Endothelial cell of umbilical vein (primary cell): Measurements from ENCODE around the gene CHN2. TPM values are rescaled to one million over a fixed set of nuclear protein-coding genes. Genes with fewer than 3 reads are reported as not detected.

Experiments
- BruUV-seq: library from RNA; stranded (reverse); fragments of 400-500 nt; replicated peaks from 2 replicates; lab custom pipeline; 2021; lab: Mats Ljungman, UMichigan
- CTCF ChIA-PET: fragments of 300-600, 350-600 bp; sonication (Branson Sonifier 250); formaldehyde crosslinking; loops from one replicate; lab custom pipeline; 2021; ENCODE audit warnings: antibody characterized with exemption, inconsistent platforms; lab: Charles Lee
- POLR2A ChIA-PET: fragments of 300-600, 350-600 bp; sonication (Branson Sonifier 250); formaldehyde crosslinking; loops from one replicate; lab custom pipeline; 2021; ENCODE audit warnings: antibody characterized with exemption, inconsistent platforms; lab: Charles Lee
- DNase-seq: peaks from one replicate; pipeline ENCODE4 v3.0.0-alpha.2; 2011; ENCODE audit warnings: low read depth, low spot score
- FAIRE-seq: peaks from 2 replicates; lab custom pipeline; 2011; peaks lifted over from hg19 to GRCh38; lab: Jason Lieb, UNC
- H2AFZ ChIP-seq: 2 replicates; pipeline ENCODE4 v1.6.0; 2012; ENCODE audit warnings: low read depth, low read length, control low read depth, inconsistent platforms
- H3K27ac ChIP-seq: 2 replicates; pipeline ENCODE4 v1.5.1; 2011; ENCODE audit warnings: low read depth, mild to moderate bottlenecking, control low read depth, low read length, moderate library complexity; ENCODE audit not compliant: insufficient read depth
- H3K27me3 ChIP-seq, 2 experiments: 2 replicates each; pipeline versions ENCODE4 v1.6.0 to v1.6.1; 2011; ENCODE audit warnings: low read length in 2 of 2, mixed read lengths in 1 of 2; ENCODE audit not compliant: control insufficient read depth in 2 of 2, insufficient read depth in 2 of 2
- H3K36me3 ChIP-seq, 2 experiments: 2 replicates in 1 of 2; 3 replicates in 1 of 2; pipeline ENCODE4 v1.5.1; 2011; ENCODE audit warnings: low read length in 2 of 2, mild to moderate bottlenecking in 1 of 2, moderate library complexity in 1 of 2; ENCODE audit not compliant: control insufficient read depth in 2 of 2, insufficient read depth in 2 of 2; ENCODE audit errors: extremely low read depth in 1 of 2
- H3K4me1 ChIP-seq: 3 replicates; pipeline ENCODE4 v1.5.1; 2011; ENCODE audit warnings: mild to moderate bottlenecking, low read length; ENCODE audit not compliant: control insufficient read depth, insufficient read depth; ENCODE audit errors: extremely low read depth
- H3K4me2 ChIP-seq: 2 replicates; pipeline ENCODE4 v1.6.1; 2011; ENCODE audit warnings: low read length, control low read depth, mixed read lengths; ENCODE audit not compliant: insufficient read depth
- H3K4me3 ChIP-seq, 3 experiments: fragments of 200-600 bp in 1 of 3; sonication (generic), shearing (Covaris generic) in 1 of 3; replicated peaks in 1 of 3; 2 replicates each; pipeline ENCODE4 v1.5.1; 2011 to 2016; ENCODE audit warnings: control low read depth in 3 of 3, low read length in 3 of 3, mild to moderate bottlenecking in 2 of 3, inconsistent platforms in 1 of 3, low read depth in 1 of 3, moderate library complexity in 1 of 3; ENCODE audit not compliant: insufficient read depth in 1 of 3
- H3K79me2 ChIP-seq: 2 replicates; pipeline ENCODE4 v1.6.0; 2012; ENCODE audit warnings: low read length, inconsistent platforms; ENCODE audit not compliant: control insufficient read depth, insufficient read depth
- H3K9ac ChIP-seq: replicated peaks from 2 replicates; pipeline ENCODE3; 2011; ENCODE audit warnings: low read length, control low read depth; ENCODE audit not compliant: insufficient read depth; ENCODE audit errors: extremely low read depth
- H3K9me1 ChIP-seq: replicated peaks from 3 replicates; pipeline ENCODE4 v1.6.0; 2011; ENCODE audit warnings: mild to moderate bottlenecking, low read length; ENCODE audit not compliant: control insufficient read depth, insufficient read depth; ENCODE audit errors: extremely low read depth
- H3K9me3 ChIP-seq: replicated peaks from 2 replicates; pipeline ENCODE4 v1.5.1; 2012; ENCODE audit warnings: low read length, inconsistent platforms; ENCODE audit not compliant: control insufficient read depth, insufficient read depth
- H4K20me1 ChIP-seq: replicated peaks from 2 replicates; pipeline ENCODE3; 2011; ENCODE audit warnings: mild to moderate bottlenecking, low read length; ENCODE audit not compliant: control insufficient read depth, insufficient read depth; ENCODE audit errors: extremely low read depth
- CTCF ChIP-seq, 2 donors: IDR thresholded peaks; 1 replicate in 1 of 2; 2 replicates in 1 of 2; pipeline ENCODE4 v1.5.1; 2011; ENCODE audit warnings: low read length in 2 of 2, mild to moderate bottlenecking in 2 of 2, moderate library complexity in 2 of 2, control low read depth in 1 of 2, inconsistent platforms in 1 of 2, low read depth in 1 of 2; ENCODE audit not compliant: insufficient read depth in 1 of 2; ENCODE audit errors: extremely low read depth in 1 of 2
- EZH2 ChIP-seq: IDR thresholded peaks from 2 replicates; pipeline ENCODE4 v1.6.1; 2012; ENCODE audit warnings: borderline replicate concordance, low read depth, mild to moderate bottlenecking, moderate library complexity, low read length, inconsistent platforms; ENCODE audit not compliant: severe bottlenecking
- FOS ChIP-seq: IDR thresholded peaks from 2 replicates; pipeline ENCODE4 v1.6.1; 2011; ENCODE audit warnings: mild to moderate bottlenecking, low read length, moderate library complexity, borderline replicate concordance; ENCODE audit not compliant: insufficient read depth
- GATA2 ChIP-seq: IDR thresholded peaks from 2 replicates; pipeline ENCODE4 v1.7.0; 2011; ENCODE audit warnings: low read depth, mild to moderate bottlenecking, moderate library complexity, mixed read lengths, low read length; ENCODE audit not compliant: insufficient read length, insufficient read depth
- JUN ChIP-seq: IDR thresholded peaks from 2 replicates; pipeline ENCODE4 v1.6.1; 2011; ENCODE audit warnings: borderline replicate concordance, low read depth; ENCODE audit not compliant: insufficient read length, insufficient read depth
- MAX ChIP-seq: IDR thresholded peaks from 2 replicates; pipeline ENCODE4 v1.6.1; 2011; ENCODE audit not compliant: insufficient read depth, insufficient read length
- MYC ChIP-seq: IDR thresholded peaks from one replicate; pipeline ENCODE4 v1.6.1; 2011; ENCODE audit warnings: mild to moderate bottlenecking, low read depth, low read length
- POLR2A ChIP-seq: IDR thresholded peaks from 2 replicates; pipeline ENCODE4 v1.6.1; 2012; ENCODE audit warnings: low read depth, mild to moderate bottlenecking, control low read depth, low read length
- POLR2AphosphoS5 ChIP-seq: IDR thresholded peaks from 2 replicates; pipeline ENCODE4 v1.6.1; 2012; ENCODE audit warnings: low read depth, mild to moderate bottlenecking, control low read depth, low read length, moderate library complexity; ENCODE audit not compliant: insufficient read depth
- dilution Hi-C: fragments of 300-500 bp; cut with MboI; formaldehyde crosslinking; loops from one replicate; pipeline ENCODE4 v1.15.0; 2019; ENCODE audit warnings: low sequenced_read_pairs; ENCODE audit not compliant: extremely low pct_ligation_motif_present
- intact Hi-C: fragments of 100-400 bp; cut with micrococcal nuclease; formaldehyde crosslinking; loops from one replicate; pipeline ENCODE4 v1.10.0; 2022
- polyA plus RNA-seq, 4 experiments: library from polyadenylated mRNA; depleted of rRNA in 3 of 4; stranded (reverse) in 3 of 4; unstranded in 1 of 4; fragments of >200 nt; gene quantifications; 2 replicates each; pipeline versions ENCODE4 v1.2.1 to v1.2.3, GENCODE V29; 2011 to 2012; ENCODE audit warnings: missing spikeins in 1 of 4
- total RNA-seq: library from RNA; stranded (reverse); gene quantifications from 2 replicates; pipeline ENCODE4 v1.2.3, GENCODE V29; 2021

Gene CHN2
- total and polyA plus RNA-seq, 2 donors (not counting 3 experiments of a cell fraction or from before 2014, with no cell fraction given) = 1.4 to 5.0 TPM

- Histone ChIP-seq H4K20me1 (no peaks in the 10 kb centered on the region), H3K36me3 (no peaks in the 10 kb centered on the region), H3K27ac (no peak overlapping the region), H3K4me2 (no peak overlapping the region), H3K9me1 (no peaks in the 10 kb centered on the region), H3K4me1 (no peaks in the 10 kb centered on the region), H3K79me2 (no peaks in the 10 kb centered on the region), H3K9ac (no peak overlapping the region), H3K4me3 (no peak overlapping the region), H3K27me3 (peaks cover 0 to 2% of the 10 kb centered on the region in 2 experiments), H2AFZ (no peak overlapping the region), H3K9me3 (no peaks in the 10 kb centered on the region)
- dilution Hi-C loops = no loop called here
- POLR2A ChIA-PET = no interaction called here
- no peak for FAIRE-seq
- intact Hi-C loops = no loop called here
- CTCF ChIA-PET = interaction anchor here (0.6 to 1.2 kb wide), 3 partner anchors 12 to 408 kb away, joined by 3 read pairs; partner anchors contain the start of gene CHN2
- no peak for TF ChIP-seq EZH2
- TF ChIP-seq CTCF (IDR thresholded peaks at IDR 0.05; ENCODE audit: extremely low read depth in 1 of 2, insufficient read depth in 1 of 2, low read depth in 1 of 2, low read length in 2 of 2) = no peak
- TF ChIP-seq JUN = no peak
- no peak for TF ChIP-seq GATA2
- no peak for TF ChIP-seq MYC
- no peak for TF ChIP-seq POLR2A
- no peak for TF ChIP-seq FOS
- TF ChIP-seq MAX = no peak
- no peak for TF ChIP-seq POLR2AphosphoS5
- BruUV-seq = no TSS peak
- no peak for DNase-seq
Observed at GRCh38 chr7:29329686-29330085, 135.1 kb downstream of the CHN2 start.
